Medulla oblongata (tissue), 1 donor: ENCODE measurements around the gene DNAJC11.
A peak's percentile ranks its signal among the peaks of the same experiment; 100 is the strongest.

Experiments used
- DNase-seq: peaks from one replicate; pipeline ENCODE4 v3.0.0-alpha.2; 2015; ENCODE audit errors: extremely low spot score

DNAJC11 gene

DNA sequence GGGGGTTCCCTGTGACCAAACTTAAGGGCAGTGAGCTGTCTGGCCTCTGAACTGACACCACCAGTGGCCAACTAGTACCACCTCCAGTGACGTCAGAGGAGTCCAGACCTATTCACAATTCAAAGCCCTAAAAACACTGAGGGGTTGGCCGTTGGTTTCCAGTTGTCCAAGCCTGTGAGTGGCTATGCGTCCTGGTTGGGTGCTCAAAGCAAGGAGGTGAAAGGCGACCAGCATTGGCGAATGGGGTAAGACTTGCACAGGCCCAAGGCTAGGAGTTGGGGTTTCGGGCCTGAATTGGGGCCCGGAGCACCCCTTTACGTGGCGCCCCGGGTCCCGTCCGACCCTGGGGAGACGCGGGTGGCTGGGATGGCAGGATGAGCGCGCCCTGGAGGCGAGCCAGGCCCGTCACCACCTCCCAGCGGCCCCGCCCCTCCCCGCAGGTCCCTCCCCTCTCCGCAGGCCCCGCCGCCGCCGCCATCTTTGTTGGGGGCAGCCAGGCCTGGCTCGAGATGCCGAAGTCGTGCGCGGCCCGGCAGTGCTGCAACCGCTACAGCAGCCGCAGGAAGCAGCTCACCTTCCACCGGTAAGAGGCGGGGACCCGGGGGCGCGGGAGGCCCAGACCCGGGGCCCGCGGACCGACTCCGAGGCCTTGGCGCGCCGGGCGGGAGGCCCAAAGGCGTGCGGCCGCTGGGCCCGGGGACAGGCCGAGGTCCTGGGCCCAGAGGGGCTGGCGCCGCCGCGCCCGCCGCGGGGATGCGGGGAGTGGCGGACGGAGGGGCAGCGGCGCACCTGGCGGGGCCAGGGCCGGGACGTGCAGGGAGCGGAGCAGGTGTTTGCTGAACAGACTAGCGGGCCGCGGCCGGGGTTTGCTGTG, 76.7 kb downstream of the DNAJC11 start, which contains the start of gene THAP3:
THAP3 (plus strand) TSS at position 159 of the 874 bp plus-strand sequence; CDS start at position 510, 351 bp downstream.
- peak; percentile 75 for DNase-seq

DNA sequence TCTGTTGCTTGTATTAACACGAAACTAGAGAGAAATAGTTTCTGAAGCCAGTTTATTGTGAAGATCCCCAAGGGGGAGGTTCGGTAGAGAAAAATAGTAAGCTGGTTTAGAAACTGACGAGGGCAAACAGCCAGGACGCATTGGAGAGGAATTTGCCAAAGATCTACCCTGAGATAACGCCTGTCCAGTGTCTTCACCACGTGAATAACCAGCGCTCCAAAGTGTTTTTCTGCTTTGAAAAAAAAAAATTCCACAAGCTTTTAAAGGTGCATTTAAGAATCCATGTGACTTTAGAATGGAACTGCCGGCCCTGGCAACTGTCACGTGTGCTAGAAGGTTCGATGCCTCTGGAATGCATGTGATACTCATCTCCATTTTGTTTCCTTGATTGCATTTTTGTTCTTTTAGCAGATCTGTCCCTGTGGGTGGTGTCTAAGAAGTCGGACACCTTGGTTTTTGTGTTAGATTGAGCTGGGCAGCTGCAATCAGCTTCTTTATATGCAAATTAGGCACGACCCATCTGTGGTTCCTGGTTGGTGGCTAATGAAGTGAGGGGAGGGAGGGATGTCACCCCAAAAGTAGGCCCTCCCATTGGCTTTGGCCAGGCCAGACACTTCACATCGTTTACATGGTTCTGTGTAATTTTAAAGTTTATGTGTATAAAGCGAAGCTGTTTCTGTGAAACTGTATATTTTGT, 78.2 kb downstream of the DNAJC11 start:
- DNase-seq: no peak

DNA sequence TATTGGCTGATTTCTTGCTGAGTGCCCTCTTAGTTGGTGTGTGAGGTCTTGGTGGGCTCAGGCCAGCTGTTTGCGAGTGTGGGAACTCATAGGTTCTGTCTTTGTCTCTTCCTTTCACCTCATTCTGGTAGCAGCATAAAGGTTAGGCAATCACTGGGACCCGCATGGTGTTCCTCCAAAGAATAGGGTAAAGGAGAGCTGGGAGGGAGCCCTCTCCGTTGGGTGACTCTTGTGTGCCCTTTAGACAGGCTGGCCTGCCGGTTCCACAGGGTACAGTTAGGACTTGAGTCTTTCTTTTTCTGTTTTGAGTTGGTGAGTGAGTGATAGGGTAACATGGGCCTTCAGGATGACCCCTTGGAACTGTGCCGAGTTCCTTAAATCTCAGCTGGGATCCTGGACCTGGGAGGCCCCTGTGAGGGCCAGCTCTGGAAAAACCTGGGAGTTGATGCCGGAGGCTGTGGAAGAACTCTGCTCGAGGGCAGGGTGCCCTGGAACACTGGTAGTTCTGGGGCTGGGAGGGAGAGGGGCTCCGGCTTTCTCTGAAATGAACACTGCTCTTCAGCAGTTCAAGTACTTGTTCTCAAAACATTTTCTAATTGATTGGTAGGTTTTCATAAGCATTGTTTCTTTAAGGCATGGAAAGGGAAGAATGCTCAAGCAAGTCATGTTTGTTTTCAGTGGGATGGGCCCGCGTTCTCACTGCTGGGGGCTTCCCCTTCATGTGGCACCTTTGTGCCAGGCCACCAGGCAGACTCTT, 79.0 kb downstream of the DNAJC11 start:
- DNase-seq: no peak

DNA sequence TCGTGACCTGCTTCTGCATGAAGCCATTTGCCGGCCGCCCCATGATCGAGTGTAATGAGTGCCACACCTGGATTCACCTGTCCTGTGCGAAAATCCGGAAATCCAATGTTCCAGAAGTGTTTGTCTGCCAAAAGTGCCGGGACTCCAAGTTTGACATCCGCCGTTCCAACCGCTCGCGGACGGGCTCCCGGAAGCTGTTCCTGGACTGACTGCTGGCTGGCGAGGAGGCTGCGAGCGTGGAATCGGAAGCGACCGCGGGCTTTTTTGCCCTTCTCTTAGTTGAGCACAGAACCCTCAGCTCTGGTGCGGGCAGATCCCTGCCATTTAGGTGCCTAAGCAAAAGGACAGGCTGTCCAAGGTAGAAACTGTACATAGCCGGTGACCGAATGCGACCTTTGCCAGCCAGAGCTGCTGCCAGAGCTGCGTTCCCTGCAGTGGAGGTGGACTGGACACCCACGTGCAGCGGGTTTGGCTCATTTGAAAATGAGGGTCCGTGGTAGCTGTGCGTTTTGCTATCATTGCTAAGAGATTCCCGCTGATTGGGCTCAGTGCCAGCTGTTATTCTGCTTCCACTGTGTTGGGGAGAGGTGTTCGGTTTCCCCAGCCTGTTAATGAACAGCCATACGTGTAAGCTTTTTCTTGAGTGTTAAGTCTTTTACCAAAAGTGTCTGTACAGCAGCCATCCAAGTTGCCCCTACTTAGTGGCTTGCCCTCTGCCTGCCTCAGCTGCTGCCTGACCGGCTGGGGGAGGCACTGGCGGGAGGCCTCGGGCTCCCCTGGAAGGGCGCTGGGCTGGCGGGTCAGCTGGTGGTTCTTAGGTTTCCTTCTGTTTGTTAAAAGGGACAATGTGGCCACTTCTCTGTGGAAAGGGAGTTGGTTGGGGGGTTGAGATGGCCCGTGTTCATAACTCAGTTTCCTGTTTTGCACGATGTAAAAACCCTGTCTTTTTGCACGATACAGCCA, 79.9 kb downstream of the DNAJC11 start:
- no peak for DNase-seq

DNA sequence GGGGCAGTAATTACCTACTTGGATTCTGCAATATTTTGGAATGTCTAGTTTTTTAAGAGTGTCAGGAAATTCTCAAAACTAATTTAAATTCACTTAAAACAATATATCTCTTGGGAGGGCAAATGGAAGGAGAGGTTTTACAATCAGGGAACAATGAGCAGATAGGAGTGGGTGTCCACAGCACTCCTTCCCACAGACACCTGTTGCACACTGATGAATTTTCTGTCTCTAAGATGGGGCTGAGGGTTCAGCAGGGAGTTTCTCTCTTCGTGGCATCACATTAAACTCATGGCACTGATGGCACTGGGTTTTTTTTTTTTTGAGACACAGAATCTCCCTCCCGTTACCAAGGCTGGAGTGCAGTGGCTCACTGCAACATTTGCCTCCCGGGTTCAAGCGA, 82.6 kb downstream of the DNAJC11 start:
- no peak for DNase-seq

DNA sequence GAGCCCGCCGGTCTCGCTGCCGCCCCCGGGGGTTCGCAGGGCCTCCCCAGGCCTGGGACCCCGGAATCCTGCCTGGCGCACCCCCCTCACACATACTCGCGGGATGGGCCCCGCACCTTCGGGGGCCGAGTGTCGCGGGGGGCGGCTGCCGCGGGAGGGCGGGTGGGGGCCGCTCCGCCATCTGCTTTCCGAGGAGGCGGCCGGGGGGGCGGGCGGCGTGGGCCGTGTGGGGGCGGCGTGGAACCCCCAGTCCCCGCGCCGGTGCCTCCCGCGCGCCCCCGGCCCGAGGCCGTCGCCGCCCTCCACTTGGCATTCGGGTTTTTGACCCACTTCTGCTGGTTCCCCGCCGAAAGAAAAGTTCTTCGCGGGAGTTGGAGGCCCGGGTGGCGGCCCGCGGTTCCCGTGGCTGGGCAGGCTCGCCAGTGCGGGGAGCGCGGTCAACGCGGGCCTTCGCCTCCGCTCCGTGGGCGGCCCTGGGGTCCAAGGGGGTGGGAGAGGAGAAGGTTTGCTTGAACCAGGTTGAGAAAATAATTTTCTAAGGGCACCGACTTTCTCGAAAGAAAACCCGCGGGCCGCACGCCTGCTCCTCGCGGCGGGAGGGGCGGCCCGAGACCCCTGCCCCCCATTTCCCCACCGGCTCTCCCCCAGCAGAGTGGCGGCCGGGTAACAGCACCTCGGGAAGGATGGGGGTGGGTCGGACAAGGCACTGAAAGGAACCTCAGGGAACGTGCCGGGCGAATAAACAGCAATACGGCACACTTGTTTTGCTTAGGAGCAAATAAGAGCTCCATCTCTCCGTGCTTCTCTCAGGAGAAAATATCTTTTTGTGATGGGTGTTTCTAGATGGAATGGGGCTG, 86.5 kb downstream of the DNAJC11 start:
- DNase-seq: no peak

DNA sequence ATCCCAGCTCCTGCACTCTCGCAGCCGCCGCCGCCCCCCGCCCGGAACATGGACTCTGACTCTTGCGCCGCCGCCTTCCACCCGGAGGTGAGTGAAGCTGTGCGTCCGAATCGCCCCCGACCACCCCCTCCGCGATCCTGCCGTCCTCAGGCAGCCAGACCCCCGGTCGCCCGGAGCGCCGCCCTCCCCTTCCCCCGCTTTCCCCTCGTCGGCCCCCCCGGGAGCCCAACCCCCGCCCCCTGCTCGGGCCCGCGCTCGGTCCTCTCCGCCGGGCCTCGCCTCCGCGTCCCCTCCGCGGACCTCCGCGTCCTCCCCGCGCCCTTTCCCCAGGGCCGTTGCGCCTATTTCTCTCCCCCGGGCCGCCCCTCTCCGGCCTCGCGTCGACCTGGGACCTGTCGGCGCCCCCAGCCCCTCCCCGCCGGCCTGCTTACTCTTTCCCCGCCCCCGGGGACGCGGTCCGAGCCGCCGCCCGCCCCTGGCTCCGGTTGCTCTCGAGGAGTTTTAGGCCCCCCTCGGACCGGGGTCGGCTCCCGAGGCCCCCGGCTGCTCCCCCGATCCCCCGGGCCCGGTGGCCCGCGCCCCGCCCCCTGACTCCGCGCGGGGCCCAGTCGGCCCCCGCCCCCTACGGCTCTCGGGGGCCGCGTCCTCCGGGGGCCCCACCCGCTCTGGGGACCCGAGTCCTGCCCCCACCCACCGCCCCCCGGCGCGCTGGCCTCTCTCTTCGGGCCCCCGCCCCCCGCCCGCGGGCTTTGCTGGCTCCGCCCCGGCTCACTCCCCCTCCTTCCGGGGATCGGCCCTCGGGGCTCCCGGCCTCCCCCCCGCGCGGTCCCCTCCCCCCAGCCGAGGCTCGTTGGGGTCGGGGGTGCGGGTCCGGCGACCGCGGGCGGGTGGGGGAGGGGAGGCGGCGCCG, 87.3 kb downstream of the DNAJC11 start:
- peak; percentile 48 for DNase-seq

DNA sequence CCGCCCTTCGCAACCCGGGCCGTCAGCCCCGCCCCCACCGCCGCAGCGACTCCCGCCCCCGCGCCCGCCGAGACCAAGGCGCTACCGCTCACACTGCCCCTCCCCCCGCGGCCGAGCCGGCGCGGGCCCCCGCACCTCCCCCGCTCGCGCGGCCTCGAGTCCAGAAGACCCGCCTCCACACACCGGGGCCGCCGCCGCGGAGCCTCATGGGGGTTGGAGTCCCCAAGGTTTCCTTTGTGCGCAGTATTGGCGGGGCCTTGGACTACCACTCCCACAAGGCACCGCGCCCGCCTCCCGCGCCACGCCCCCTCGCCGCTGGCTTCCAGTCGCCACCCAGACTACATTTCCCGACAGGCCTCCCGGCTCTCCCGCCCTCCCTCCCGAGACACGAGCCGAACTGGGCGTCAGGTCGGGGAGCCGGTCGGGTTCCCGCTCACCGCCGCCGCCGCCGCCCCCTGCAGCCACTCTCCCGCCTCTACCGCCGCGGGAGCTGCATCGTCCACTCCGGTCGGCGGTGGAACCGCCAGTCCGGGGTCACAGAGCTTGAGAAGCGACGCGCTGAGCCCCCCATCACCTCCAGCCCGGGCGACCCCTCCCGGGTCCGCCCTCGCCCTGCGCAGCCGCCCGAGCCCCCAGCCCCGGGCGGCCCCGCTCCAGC, 88.1 kb downstream of the DNAJC11 start, which contains the start of gene PHF13:
PHF13 (plus strand) TSS at position 371 of the 658 bp plus-strand sequence. CDS start 336 bp downstream, outside the sequence.
- peak; percentile 99 for DNase-seq

DNA sequence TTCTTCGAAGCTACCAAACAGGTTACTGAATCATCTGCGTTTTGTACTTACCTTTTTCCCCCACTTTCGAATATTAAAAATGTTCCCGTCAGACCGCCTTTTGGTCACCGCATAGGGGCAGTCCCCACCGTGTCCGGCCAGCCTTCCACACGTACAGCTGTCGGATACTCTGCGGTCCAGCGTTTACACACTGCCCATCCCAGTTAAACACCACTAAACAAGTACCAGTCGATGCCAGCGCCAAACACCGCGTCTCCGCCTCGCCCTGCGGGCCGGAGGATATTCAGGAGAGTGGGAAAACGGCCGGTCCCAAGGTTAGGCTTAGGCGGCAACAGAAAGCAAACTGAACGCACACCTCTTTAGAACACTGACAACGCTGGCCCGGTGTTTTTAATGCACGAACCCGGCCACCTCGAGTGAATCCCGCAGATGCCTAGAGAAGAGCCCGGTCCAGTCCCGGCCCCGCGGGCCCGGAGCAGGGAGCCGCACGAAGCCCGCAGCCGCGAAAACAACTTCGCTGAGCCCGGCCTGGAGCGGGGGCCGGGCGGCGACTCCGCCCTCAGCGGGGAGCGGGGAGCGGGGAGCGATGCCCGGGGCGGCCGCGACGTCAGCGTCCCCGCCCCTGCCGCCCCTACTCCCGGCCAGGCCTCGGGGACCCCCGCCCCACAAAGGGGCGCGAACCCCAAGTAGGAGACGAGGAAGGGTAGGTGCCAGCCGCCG, 88.8 kb downstream of the DNAJC11 start:
- DNase-seq: peak; percentile 52

DNA sequence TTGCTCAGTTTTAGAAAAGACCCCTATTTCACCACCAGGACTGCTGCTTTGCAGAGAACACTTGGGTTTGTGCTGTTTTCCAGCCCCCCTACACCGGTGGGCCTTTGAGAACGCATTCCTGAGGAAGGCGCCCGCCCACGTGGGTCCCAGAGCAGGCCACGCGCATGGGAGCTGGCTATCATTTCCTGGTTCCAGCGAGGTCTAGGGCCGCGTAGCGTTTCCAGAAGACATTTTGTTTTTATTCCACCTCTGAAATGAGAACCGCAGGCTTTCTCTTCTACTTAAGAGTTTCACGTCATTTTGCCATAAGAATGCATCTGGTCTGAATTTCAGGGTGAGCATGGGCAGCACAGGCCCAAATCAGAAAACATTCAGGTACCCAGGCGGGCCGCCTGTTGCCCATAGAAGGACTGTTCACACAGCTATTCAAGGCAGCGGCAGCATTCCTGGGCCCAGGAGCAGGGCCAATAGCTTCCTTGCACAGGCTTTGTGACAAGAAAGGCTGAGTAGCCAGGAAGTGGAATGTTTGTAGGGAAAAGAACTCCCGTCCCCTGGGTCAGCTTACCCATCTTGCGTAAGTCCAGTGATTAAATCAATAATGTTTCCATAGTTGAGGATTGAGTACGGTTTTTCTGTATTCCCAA, 97.6 kb downstream of the DNAJC11 start:
- peak; percentile 78 for DNase-seq

DNA sequence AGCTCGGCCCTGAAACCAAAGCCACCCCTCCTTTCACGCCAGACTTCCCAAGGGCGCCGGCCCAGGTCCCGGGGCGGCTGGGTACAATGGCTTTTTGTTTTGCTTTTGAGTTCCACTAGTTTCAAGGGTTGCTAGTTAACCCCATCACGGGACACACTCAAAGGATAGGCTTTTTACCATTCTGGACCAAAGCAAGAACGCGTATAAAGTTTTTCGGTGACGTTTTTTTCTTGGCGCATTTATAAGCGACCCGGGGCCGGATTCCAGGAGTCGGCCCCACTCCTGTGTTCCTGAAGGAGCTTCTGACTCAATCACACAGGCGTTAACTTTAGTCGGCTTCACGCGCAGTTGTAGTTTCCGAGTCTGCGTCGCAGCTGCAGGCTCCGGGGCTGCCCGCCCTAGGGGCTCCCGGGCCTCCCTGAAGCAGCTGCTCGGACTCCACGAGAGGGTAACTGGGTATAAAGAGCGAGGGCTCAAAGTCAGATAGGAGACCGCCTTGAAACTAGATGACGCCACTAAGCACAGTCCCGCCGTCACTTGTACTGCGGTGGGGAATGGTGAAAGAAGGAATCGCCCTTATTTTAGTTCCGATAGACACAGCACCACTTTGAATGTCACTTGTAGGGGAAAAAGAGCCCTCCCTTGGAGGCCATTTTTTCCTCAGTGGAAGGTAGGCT, 98.2 kb downstream of the DNAJC11 start:
- peak; percentile 92 for DNase-seq

DNA sequence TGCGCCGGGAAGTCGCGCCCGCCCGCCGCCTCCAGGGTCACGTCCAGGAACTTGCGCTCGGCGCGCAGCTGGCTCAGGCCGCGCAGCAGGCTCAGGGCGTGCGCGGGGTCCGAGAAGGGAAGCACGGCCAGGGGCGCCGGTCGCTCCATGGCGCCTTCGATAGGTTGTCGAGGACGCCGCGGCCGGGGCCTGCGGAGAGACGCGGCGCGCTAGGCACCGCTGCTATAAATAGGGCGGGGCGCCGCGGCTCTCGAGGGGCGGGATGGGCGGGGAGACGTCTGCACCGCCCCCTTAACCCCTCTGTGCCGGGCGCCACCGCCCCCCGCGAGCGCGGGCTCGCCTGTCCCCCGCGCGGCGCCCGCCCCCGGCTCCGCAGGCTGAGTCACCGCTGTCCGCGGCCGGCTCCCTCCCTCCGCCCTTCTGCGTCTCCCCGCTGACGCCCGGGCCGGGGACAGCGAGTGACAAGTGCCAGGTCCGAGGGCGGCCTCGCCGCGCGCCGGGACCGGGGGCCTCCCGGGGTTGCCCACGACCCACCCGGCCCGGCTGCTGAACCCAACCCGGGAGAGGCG, 98.9 kb downstream of the DNAJC11 start, which contains the start of gene KLHL21:
KLHL21 (minus strand) TSS at position 201 of the 569 bp plus-strand sequence; CDS start at position 149, 52 bp downstream.
- DNase-seq: peak; percentile 89

DNA sequence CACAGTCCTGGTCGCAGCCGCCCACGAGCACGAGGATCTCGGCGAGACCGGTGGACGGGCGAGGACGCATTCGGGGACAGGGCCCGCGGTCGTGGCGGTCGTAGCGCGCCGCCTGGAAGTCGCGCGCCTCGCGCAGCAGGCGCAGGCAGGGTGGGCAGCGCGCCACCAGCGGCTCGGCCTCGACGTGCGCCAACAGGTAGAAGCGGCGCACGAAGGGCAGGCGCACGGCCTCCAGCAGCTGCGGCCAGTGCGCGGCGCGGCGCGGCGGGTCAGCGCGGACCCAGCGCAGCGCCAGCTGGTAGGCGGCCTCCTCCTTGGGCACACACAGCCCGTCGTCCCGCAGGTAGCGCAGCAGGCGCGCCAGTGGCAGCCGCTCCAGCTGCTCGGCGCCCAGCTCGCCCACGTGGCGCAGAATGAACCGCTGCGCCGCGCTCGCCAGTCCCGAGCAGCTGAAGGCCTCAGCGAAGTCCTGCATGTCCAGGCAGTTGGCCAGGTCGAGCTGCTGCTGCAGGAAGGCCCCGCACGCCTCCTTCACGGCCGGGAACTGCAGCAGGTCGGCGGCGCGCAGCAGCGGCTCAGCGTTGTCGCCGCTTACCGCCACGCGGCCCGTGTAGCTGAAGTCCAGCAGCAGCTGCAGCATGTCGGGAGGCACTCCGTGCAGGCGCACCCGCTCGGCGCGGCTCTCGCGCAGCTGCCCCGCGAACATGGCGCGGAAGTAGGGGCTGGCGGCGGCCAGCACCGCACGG, 99.5 kb downstream of the DNAJC11 start:
- DNase-seq: peak; percentile 40

DNA sequence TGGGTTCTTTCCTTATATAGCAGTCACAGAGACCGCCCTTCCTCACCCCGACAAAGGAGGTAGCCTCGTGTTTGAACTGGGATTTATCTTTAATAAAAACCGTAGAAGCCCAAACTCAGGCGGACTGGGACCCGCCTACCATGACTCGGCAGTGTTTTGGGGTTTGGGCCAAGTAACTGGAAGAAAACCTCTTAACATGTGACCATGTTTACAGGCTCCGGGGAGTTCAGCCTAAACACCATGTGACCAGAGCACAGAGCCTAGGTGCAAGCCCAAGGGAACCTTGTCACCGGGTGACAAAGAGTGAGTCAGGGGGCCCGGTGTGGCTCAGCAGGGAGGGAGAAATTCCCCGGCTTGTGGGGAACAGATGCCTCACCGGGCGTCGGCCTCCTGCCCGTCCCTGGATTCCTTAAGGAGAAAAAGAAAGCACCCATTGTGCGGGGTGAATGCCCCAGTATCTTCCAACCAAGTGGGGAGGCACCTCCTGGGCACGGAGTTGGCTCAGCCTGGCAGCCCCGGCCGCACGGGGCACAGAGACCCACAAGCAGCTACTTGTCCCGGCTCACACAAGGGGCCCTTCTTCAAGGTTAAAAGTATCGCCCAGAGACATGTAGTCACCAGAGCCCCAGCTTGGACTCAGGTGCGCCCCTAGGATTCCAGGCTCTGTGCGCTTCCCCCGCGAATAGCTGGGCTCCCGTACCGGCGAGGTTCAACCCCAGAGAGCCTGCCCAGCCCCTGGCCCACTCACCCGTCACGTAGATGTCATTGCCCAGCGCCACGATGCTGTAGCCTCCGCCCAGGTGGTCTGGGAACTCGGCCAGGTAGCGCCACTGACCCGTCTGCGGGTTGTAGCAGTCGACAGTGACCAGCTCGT, 100.3 kb downstream of the DNAJC11 start:
- peak; percentile 92 for DNase-seq
